Parathyroid adenoma (tissue), 2 donors: Measurements from ENCODE around the gene SCN4A.
A peak's percentile ranks its signal among the peaks of the same experiment; 100 is the strongest.

ENCODE experiments used
- H2AFZ ChIP-seq: fragments of 300-600 bp; sonication (generic); one replicate; pipeline ENCODE4 v1.7.0; 2017; ENCODE audit warnings: antibody characterized with exemption, mild to moderate bottlenecking
- H3K27ac ChIP-seq: fragments of 300-600 bp; sonication (generic); one replicate; pipeline ENCODE4 v1.7.0; 2017
- H3K27me3 ChIP-seq: fragments of 300-600 bp; sonication (generic); one replicate; pipeline ENCODE4 v1.7.0; 2017; ENCODE audit warnings: low read length; ENCODE audit not compliant: control insufficient read depth, insufficient read depth
- H3K36me3 ChIP-seq: fragments of 300-600 bp; sonication (generic); one replicate; pipeline ENCODE4 v1.7.0; 2017; ENCODE audit warnings: low read length; ENCODE audit not compliant: control insufficient read depth, insufficient read depth
- H3K4me1 ChIP-seq: fragments of 300-600 bp; sonication (generic); one replicate; pipeline ENCODE4 v1.7.0; 2017; ENCODE audit warnings: control low read depth
- H3K4me2 ChIP-seq: fragments of 300-600 bp; sonication (generic); one replicate; pipeline ENCODE4 v1.7.0; 2017; ENCODE audit warnings: low read length
- H3K4me3 ChIP-seq: fragments of 300-600 bp; sonication (generic); one replicate; pipeline ENCODE4 v1.7.0; 2017; ENCODE audit warnings: low read depth, low read length
- H3K79me2 ChIP-seq: fragments of 300-600 bp; sonication (generic); one replicate; pipeline ENCODE4 v1.7.0; 2017; ENCODE audit warnings: control low read depth
- H3K9ac ChIP-seq: fragments of 300-600 bp; sonication (generic); one replicate; pipeline ENCODE4 v1.7.0; 2017; ENCODE audit warnings: mild to moderate bottlenecking
- H3K9me3 ChIP-seq: fragments of 300-600 bp; sonication (generic); one replicate; pipeline ENCODE4 v1.7.0; 2017; ENCODE audit warnings: low read length; ENCODE audit not compliant: control insufficient read depth
- TF ChIP-seq, protein P1 (sequence below): fragments of 300-600 bp; sonication (generic); IDR thresholded peaks from one replicate; pipeline ENCODE4 v1.7.0; 2017; ENCODE audit warnings: antibody characterized with exemption, mild to moderate bottlenecking
- donor health status: primary hyperparathyroidism.

The SCN4A gene

DNA sequence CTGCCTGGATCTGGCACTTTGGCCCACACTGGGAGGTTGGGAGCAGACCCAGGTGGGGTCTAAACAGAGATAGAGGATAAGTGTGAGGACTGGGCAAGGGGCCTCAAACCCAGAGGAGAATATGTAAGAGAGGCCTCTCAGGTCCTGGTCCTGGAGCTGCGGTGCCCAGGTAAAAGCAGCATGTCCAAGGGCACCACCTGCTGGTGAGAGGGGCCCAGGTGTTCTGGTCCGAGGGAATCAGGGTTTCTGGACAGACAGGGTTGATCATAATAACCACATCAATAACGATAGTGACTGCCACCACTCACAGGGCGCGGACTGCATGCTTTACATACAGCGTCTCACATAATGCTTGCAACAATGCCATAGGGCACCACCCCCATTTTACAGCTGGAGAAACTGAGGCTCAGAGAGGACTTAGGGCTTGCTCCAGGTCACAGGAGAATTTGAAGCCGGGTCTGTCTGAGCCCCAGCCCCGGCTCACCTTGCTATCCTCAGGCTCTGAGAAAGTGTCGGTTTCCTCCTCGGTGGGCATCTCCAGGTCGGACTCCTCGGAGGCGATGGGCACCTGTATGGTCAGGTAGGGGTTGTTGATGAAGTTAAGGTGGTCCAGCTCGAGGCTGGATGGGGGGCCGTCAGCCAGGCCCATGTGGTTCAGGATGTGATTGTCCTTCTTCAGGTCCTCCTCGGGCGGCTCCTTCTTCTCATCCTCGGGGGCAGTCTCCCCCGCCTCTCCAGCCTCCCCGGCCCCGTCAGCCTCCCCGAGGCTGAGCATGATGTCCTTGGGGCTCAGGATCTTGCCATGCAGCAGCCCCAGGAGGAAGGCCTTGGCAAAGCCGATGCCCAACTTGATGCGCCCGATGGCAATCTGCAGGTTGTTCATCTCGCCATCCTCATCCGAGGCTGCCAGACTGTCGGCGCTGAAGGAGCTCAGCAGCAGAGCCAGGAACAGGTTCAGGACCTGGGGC, 21.5 kb downstream of the SCN4A start:
- no peak overlapping the region for H3K9ac ChIP-seq
- H2AFZ ChIP-seq: no peak overlapping the region
- H3K36me3 ChIP-seq: no peaks in the 10 kb centered on the region
- H3K27ac ChIP-seq: no peak overlapping the region
- no peak overlapping the region for H3K4me2 ChIP-seq
- no peaks in the 10 kb centered on the region for H3K27me3 ChIP-seq
- no peaks in the 10 kb centered on the region for H3K79me2 ChIP-seq
- H3K4me3 ChIP-seq: no peak overlapping the region
- peaks cover 12% of the 10 kb centered on the region for H3K4me1 ChIP-seq
- TF ChIP-seq, protein P1, sequence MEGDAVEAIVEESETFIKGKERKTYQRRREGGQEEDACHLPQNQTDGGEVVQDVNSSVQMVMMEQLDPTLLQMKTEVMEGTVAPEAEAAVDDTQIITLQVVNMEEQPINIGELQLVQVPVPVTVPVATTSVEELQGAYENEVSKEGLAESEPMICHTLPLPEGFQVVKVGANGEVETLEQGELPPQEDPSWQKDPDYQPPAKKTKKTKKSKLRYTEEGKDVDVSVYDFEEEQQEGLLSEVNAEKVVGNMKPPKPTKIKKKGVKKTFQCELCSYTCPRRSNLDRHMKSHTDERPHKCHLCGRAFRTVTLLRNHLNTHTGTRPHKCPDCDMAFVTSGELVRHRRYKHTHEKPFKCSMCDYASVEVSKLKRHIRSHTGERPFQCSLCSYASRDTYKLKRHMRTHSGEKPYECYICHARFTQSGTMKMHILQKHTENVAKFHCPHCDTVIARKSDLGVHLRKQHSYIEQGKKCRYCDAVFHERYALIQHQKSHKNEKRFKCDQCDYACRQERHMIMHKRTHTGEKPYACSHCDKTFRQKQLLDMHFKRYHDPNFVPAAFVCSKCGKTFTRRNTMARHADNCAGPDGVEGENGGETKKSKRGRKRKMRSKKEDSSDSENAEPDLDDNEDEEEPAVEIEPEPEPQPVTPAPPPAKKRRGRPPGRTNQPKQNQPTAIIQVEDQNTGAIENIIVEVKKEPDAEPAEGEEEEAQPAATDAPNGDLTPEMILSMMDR: peak; percentile 68
- H3K9me3 ChIP-seq: no peaks in the 10 kb centered on the region

DNA sequence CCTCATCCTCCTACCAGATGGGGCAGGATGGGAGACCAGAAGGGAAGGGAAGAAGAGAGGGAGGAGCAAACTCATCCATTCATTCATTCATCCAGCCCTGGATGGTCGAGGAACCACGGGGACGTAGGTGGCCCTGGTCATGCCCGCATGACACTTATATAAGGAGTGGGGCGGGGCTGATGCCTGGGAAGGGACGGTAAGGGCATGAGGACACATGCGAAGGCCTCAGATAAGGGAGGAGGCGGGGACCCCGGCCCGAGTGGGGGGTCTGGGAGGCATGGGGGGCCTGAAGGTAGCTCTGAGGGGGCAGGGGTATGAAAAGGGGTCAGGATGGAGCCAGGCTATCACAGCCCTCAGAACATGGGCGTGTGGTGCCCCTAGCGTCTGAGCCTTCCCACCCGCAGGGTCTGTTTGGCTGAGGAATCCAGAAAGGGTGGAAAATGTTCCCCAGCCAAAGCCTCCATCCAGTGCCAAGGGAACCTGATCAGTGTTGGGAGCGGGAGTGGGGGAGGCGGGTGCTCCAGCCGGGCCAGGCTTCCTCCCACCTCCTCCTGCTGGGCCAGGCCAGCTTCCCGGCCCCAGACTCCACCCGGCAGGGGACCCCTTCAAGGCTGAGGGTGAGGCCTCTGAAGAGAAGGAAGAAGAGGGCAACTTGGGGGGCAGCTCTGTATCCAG, 23.0 kb downstream of the SCN4A start:
- TF ChIP-seq, protein P1: no peak
- no peaks in the 10 kb centered on the region for H3K79me2 ChIP-seq
- H3K4me3 ChIP-seq: no peak overlapping the region
- H3K27ac ChIP-seq: no peak overlapping the region
- H3K36me3 ChIP-seq: no peaks in the 10 kb centered on the region
- peaks cover 9% of the 10 kb centered on the region for H3K4me1 ChIP-seq
- H3K27me3 ChIP-seq: no peaks in the 10 kb centered on the region
- H2AFZ ChIP-seq: no peak overlapping the region
- no peak overlapping the region for H3K9ac ChIP-seq
- H3K9me3 ChIP-seq: no peaks in the 10 kb centered on the region
- H3K4me2 ChIP-seq: no peak overlapping the region

DNA sequence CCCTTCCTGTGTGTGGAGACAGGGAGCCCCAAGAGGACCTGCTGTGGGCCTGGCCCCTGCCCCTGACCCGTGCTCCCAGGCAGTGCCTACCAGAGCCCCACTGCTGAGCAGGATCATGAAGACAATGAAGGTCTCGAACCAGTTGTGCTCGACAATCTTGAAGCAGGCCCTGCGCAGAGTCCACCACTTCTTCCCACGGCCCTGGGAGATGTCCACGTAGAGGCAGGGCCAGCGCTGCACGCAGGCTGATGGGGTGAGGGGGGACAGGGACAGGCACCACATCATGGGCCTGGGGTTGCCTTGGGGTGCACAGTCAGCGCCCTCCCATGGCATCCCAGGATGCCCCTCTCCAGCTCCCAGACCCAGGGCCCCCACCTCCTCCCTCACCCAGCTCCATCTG, 24.2 kb downstream of the SCN4A start:
- H3K4me2 ChIP-seq: no peak overlapping the region
- no peak overlapping the region for H2AFZ ChIP-seq
- H3K79me2 ChIP-seq: no peaks in the 10 kb centered on the region
- peaks cover 3% of the 10 kb centered on the region for H3K4me1 ChIP-seq
- no peak overlapping the region for H3K9ac ChIP-seq
- no peaks in the 10 kb centered on the region for H3K9me3 ChIP-seq
- no peak overlapping the region for H3K27ac ChIP-seq
- no peak overlapping the region for H3K4me3 ChIP-seq
- TF ChIP-seq, protein P1: no peak
- no peaks in the 10 kb centered on the region for H3K36me3 ChIP-seq
- H3K27me3 ChIP-seq: no peaks in the 10 kb centered on the region

DNA sequence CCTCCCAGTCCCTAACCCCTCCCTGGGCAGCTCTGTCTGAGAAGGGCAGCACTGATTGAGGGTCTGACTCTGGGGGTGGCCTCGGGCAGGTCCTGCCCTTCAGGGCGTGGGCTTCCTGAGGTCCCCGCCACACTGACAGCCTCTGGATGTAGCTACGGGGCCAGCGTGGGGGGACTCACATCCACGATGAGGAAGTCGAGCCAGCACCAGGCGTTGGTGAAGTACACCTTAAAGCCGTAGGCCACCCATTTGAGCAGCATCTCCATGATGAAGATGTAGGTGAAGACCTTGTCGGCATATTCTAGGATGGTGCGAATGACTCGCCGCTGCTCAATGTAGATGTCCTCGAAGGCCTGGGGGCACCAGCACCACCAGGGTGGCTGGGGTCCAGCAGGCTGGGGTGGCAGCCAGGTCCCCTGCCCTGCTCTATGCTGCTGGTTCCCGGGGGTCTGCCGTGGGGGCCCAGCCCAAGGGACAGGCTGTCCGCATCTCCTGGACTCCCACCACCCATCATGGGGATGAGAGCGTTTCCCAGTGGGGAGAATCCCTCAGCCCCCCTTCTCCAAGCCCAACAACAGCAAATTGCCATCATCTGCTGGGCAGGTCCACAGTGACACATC, 24.9 kb downstream of the SCN4A start:
- H3K4me3 ChIP-seq: no peak overlapping the region
- no peaks in the 10 kb centered on the region for H3K9me3 ChIP-seq
- H3K9ac ChIP-seq: no peak overlapping the region
- H3K79me2 ChIP-seq: no peaks in the 10 kb centered on the region
- no peaks in the 10 kb centered on the region for H3K36me3 ChIP-seq
- H3K27ac ChIP-seq: no peak overlapping the region
- no peak overlapping the region for H3K4me2 ChIP-seq
- peaks cover 3% of the 10 kb centered on the region for H3K4me1 ChIP-seq
- no peak overlapping the region for H2AFZ ChIP-seq
- TF ChIP-seq, protein P1: no peak
- no peaks in the 10 kb centered on the region for H3K27me3 ChIP-seq
